K562 (cell line): ENCODE data around the gene GLP1R. TPM values are rescaled to one million over a fixed set of nuclear protein-coding genes. Genes with fewer than 3 reads are reported as not detected.
A peak's percentile ranks its signal among the peaks of the same experiment; 100 is the strongest.

ENCODE experiments used
- ATAC-seq: fragments of 200-7000 bp; cut with Tn5 transposase; 3 replicates; pipeline ENCODE4 v1.9.1; 2020; ENCODE audit warnings: moderate library complexity
- BruUV-seq: library from RNA; stranded (reverse); fragments of 400-500 nt; replicated peaks from 2 replicates; lab custom pipeline; 2021; lab: Mats Ljungman, UMichigan
- CTCF ChIA-PET: fragments of 300-600 bp; formaldehyde crosslinking; extraction: SDS; loops from one replicate; lab custom pipeline; 2021; ENCODE audit warnings: low intra/inter-chr PET ratio; lab: Yijun Ruan, JAX
- POLR2A ChIA-PET: fragments of 300-600, 350-650 bp; sonication (Branson Sonifier 250); formaldehyde crosslinking; extraction: SDS; loops from one replicate; lab custom pipeline; 2021; ENCODE audit warnings: antibody characterized with exemption, inconsistent platforms; lab: Yijun Ruan, JAX
- DNase-seq, 4 experiments: peaks; one replicate each; pipeline versions ENCODE4 v3.0.0 to v3.0.0-alpha.2; 2011 to 2018; ENCODE audit warnings: low spot score in 3 of 4, mixed read lengths in 3 of 4; ENCODE audit errors: extremely low read depth in 1 of 4
- FAIRE-seq: peaks from 2 replicates; lab custom pipeline; 2011; peaks lifted over from hg19 to GRCh38; lab: Jason Lieb, UNC
- H2AFZ ChIP-seq: 2 replicates; pipeline ENCODE4 v1.6.0; 2011; ENCODE audit warnings: low read depth, low read length, control low read depth, inconsistent platforms
- H3K27ac ChIP-seq: fragments of 200-600 bp; 3 replicates; pipeline ENCODE4 v1.8.0; 2011; ENCODE audit warnings: low read depth, mild to moderate bottlenecking, control low read depth, inconsistent platforms, low read length, moderate library complexity, mixed read lengths; ENCODE audit errors: extremely low read depth
- H3K27me3 ChIP-seq, 2 experiments: fragments of 300-600 bp in 1 of 2; 2 replicates in 1 of 2; 3 replicates in 1 of 2; pipeline versions ENCODE4 v1.6.0 to v1.8.0; 2011; ENCODE audit warnings: inconsistent platforms in 2 of 2, low read length in 2 of 2, mild to moderate bottlenecking in 1 of 2, mixed read lengths in 1 of 2, moderate library complexity in 1 of 2; ENCODE audit not compliant: control insufficient read depth in 2 of 2, insufficient read depth in 2 of 2
- H3K36me3 ChIP-seq: fragments of 300-600 bp; 3 replicates; pipeline ENCODE4 v1.8.0; 2011; ENCODE audit warnings: mild to moderate bottlenecking, low read length, inconsistent platforms; ENCODE audit not compliant: control insufficient read depth, insufficient read depth
- H3K4me1 ChIP-seq, 2 experiments: fragments of 200-600 bp in 1 of 2; replicated peaks in 1 of 2; 2 replicates in 1 of 2; 3 replicates in 1 of 2; pipeline versions ENCODE4 v1.5.1 to v1.8.0; 2011; ENCODE audit warnings: inconsistent platforms in 2 of 2, low read length in 2 of 2, mild to moderate bottlenecking in 1 of 2, mixed read lengths in 1 of 2, moderate library complexity in 1 of 2; ENCODE audit not compliant: control insufficient read depth in 2 of 2, insufficient read depth in 2 of 2
- H3K4me2 ChIP-seq: 2 replicates; pipeline ENCODE4 v1.6.1; 2011; ENCODE audit warnings: low read length, control low read depth, inconsistent platforms, mixed read lengths; ENCODE audit not compliant: insufficient read depth
- H3K4me3 ChIP-seq: fragments of 200-600 bp; sonication (generic), shearing (Covaris generic); 2 replicates; pipeline ENCODE4 v1.5.1; 2016; ENCODE audit warnings: control low read depth, inconsistent platforms
- H3K79me2 ChIP-seq: fragments of 200-600 bp; 3 replicates; pipeline ENCODE4 v1.8.0; 2011; ENCODE audit warnings: low read length, inconsistent platforms; ENCODE audit not compliant: control insufficient read depth, insufficient read depth
- H3K9ac ChIP-seq, 2 experiments: 2 replicates each; pipeline versions ENCODE4 v1.6.0 to v1.6.1; 2011; ENCODE audit warnings: low read depth in 2 of 2, low read length in 2 of 2, control low read depth in 1 of 2, inconsistent platforms in 1 of 2, mild to moderate bottlenecking in 1 of 2, mixed read lengths in 1 of 2; ENCODE audit not compliant: insufficient read depth in 1 of 2
- H3K9me1 ChIP-seq: one replicate; pipeline ENCODE4 v1.6.0; 2011; ENCODE audit warnings: inconsistent platforms, mild to moderate bottlenecking, low read length, moderate library complexity; ENCODE audit not compliant: control insufficient read depth, insufficient read depth
- H3K9me3 ChIP-seq: replicated peaks from 2 replicates; pipeline ENCODE4 v1.5.1; 2011; ENCODE audit warnings: low read depth, low read length, inconsistent platforms; ENCODE audit not compliant: control insufficient read depth, insufficient read depth
- H4K20me1 ChIP-seq: replicated peaks from 2 replicates; pipeline ENCODE4 v1.6.1; 2011; ENCODE audit warnings: low read length, inconsistent platforms, mixed read lengths; ENCODE audit not compliant: control insufficient read depth, insufficient read depth
- EP400 ChIP-seq: fragments of 450-650 bp; IDR thresholded peaks from 2 replicates; pipeline ENCODE4 v1.6.1; 2017; ENCODE audit warnings: antibody characterized with exemption, mild to moderate bottlenecking, moderate library complexity
- MBD1 ChIP-seq: fragments of 250-450 bp; sonication (Bioruptor Pico); IDR thresholded peaks from 2 replicates; pipeline ENCODE4 v1.8.0; 2022; ENCODE audit warnings: inconsistent platforms
- RB1 ChIP-seq: fragments of 450-650 bp; IDR thresholded peaks from 2 replicates; pipeline ENCODE4 v1.6.1; 2017; ENCODE audit warnings: low read depth, mild to moderate bottlenecking
- TFE3 ChIP-seq: fragments of 450-650 bp; formaldehyde crosslinking; IDR thresholded peaks from 2 replicates; pipeline ENCODE4 v1.4.0; 2020; ENCODE audit warnings: mild to moderate bottlenecking, mixed read lengths
- ZC3H4 ChIP-seq: sonication (generic); formaldehyde crosslinking; IDR thresholded peaks from 2 replicates; pipeline ENCODE4 v1.9.0; 2021; ENCODE audit warnings: missing genetic modification reagents, borderline replicate concordance
- ZNF165 ChIP-seq: fragments of 250-450 bp; sonication (Bioruptor Pico); IDR thresholded peaks from 2 replicates; pipeline ENCODE4 v1.4.0; 2020; ENCODE audit warnings: borderline replicate concordance
- ZNF395 ChIP-seq: fragments of 200-800 bp; sonication (Bioruptor generic); IDR thresholded peaks from 2 replicates; pipeline ENCODE4 v1.6.1; 2017; ENCODE audit warnings: missing genetic modification characterization, missing compliant biosample characterization
- ZNF639 ChIP-seq, 2 experiments: fragments of 200-800 bp in 1 of 2; sonication (Bioruptor generic) in 1 of 2; sonication (generic) in 1 of 2; formaldehyde crosslinking in 1 of 2; IDR thresholded peaks in 1 of 2; conservative IDR thresholded peaks in 1 of 2; 2 replicates each; pipeline versions ENCODE4 v1.5.0 to v1.6.1; 2016 to 2020; ENCODE audit warnings: missing compliant biosample characterization in 1 of 2, missing genetic modification characterization in 1 of 2, missing genetic modification reagents in 1 of 2
- WGBS: fragments of 100-300 bp; shearing (Covaris generic); methylation state at CpG from one replicate; pipeline ENCODE4 v1.1.6; 2016; ENCODE audit warnings: low coverage, mixed read lengths; ENCODE audit not compliant: insufficient coverage; ENCODE audit errors: missing lambda C conversion rate; 5-methylcytosine and 5-hydroxymethylcytosine counted together
- in situ Hi-C: fragments of 300-500 bp; cut with MboI; formaldehyde crosslinking; loops from 4 replicates; pipeline ENCODE4 v1.15.0; 2018; ENCODE audit warnings: inconsistent platforms, mixed read lengths
- intact Hi-C: fragments of 100-400 bp; cut with micrococcal nuclease; formaldehyde crosslinking; loops from 2 replicates; pipeline ENCODE4 v1.14.2; 2022
- polyA plus RNA-seq, 8 experiments: library from polyadenylated mRNA; depleted of rRNA in 4 of 8; stranded (reverse) in 5 of 8; unstranded in 3 of 8; fragments of >200 nt; fragmentation: Nextera tagmentation in 2 of 8; fragmentation: Illumina TruSeq in 1 of 8; extraction: Ambion mirVana in 2 of 8; extraction: Trizol in 1 of 8; gene quantifications; 2 replicates each; pipeline versions ENCODE4 v1.2.1 to v1.2.3, GENCODE V29; 2011 to 2014; ENCODE audit warnings: inconsistent platforms in 1 of 8, missing spikeins in 1 of 8
- total RNA-seq, 7 experiments: library from RNA; depleted of rRNA in 6 of 7; stranded (reverse); fragments of >200 nt in 6 of 7; fragmentation: Illumina TruSeq in 2 of 7; extraction: Trizol in 2 of 7; gene quantifications; 2 replicates each; pipeline versions ENCODE4 v1.2.1 to v1.2.3, GENCODE V29; 2011 to 2021; ENCODE audit warnings: low replicate concordance in 1 of 7

The GLP1R gene
- total and polyA plus RNA-seq, 9 of the 15 experiments (the other 6 are each of a cell fraction or from before 2014, with no cell fraction given) = not detected

GRCh38 chr6:39056681-39057080 is 8.1 kb downstream of the GLP1R start:
- in situ Hi-C loops = no loop called here
- H3K9me1 ChIP-seq = no peaks in the 10 kb centered on the region
- no peaks in the 10 kb centered on the region; a peak in 1 of 5 replicates for H3K4me1 ChIP-seq
- no peak overlapping the region for H3K9ac ChIP-seq
- H3K9me3 ChIP-seq = no peaks in the 10 kb centered on the region
- FAIRE-seq = peak; percentile 42
- no TSS peak for BruUV-seq
- CTCF ChIA-PET = no interaction called here
- TF ChIP-seq TFE3 (CRISPR knock-in tag) = peak; percentile 74; the same call in 1 of the 2 replicates
- TF ChIP-seq ZNF395 (CRISPR knock-in tag) = no peak
- no peak for TF ChIP-seq ZC3H4
- no peak for TF ChIP-seq RB1
- no peak for TF ChIP-seq ZNF165
- no peak for TF ChIP-seq ZNF639 (CRISPR knock-in tag; conservative IDR thresholded peaks at IDR 0.05 in 1 of 2, IDR thresholded peaks at IDR 0.05 in 1 of 2)
- TF ChIP-seq MBD1 = no peak
- no peak for TF ChIP-seq EP400
- POLR2A ChIA-PET = no interaction called here
- no peak for ATAC-seq
- H4K20me1 ChIP-seq = peaks cover 14% of the 10 kb centered on the region; the same call in 1 of the 2 replicates
- 20% methylated on average over 9 of the region's 9 CpGs for WGBS
- DNase-seq = no peak
- no peak overlapping the region for H3K4me2 ChIP-seq
- no peaks in the 10 kb centered on the region for H3K79me2 ChIP-seq
- no peak overlapping the region for H3K27ac ChIP-seq
- H3K4me3 ChIP-seq = no peak overlapping the region
- H3K36me3 ChIP-seq = no peaks in the 10 kb centered on the region
- H3K27me3 ChIP-seq = peaks cover 19 to 62% of the 10 kb centered on the region in 2 experiments
- no peak overlapping the region for H2AFZ ChIP-seq
- intact Hi-C loops = no loop called here
